Muscle of leg (tissue), 11 donors: ENCODE measurements around the gene MACROD1. TPM values are rescaled to one million over a fixed set of nuclear protein-coding genes. Genes with fewer than 3 reads are reported as not detected.

Source experiments
- DNase-seq: peaks from one replicate; pipeline ENCODE4 v3.0.0; 2013
- H3K27ac ChIP-seq: one replicate; pipeline ENCODE4 v1.5.1; 2013; ENCODE audit warnings: mild to moderate bottlenecking, low read length, control low read depth
- H3K27me3 ChIP-seq: one replicate; pipeline ENCODE4 v1.6.1; 2013; ENCODE audit warnings: low read length; ENCODE audit not compliant: control insufficient read depth, insufficient read depth
- H3K36me3 ChIP-seq: one replicate; pipeline ENCODE4 v1.6.1; 2013; ENCODE audit warnings: low read length; ENCODE audit not compliant: control insufficient read depth, insufficient read depth
- H3K4me1 ChIP-seq: one replicate; pipeline ENCODE4 v1.6.1; 2013; ENCODE audit warnings: low read length; ENCODE audit not compliant: control insufficient read depth, insufficient read depth
- H3K4me3 ChIP-seq: one replicate; pipeline ENCODE4 v1.5.1; 2013; ENCODE audit warnings: low read length, control low read depth
- H3K9me3 ChIP-seq: replicated peaks from 2 replicates; pipeline ENCODE4 v1.6.1; 2013; ENCODE audit warnings: low read depth, low read length; ENCODE audit not compliant: control insufficient read depth
- WGBS: methylation state at CpG from one replicate; pipeline ENCODE4 v1.1.5; 2013; ENCODE audit warnings: missing lambda C conversion rate; ENCODE audit not compliant: insufficient coverage; 5-methylcytosine and 5-hydroxymethylcytosine counted together
- polyA plus RNA-seq, 8 donors: library from polyadenylated mRNA; unstranded; fragments of 120-200 nt; gene quantifications; one replicate each; pipeline versions ENCODE4 v1.2.1 to v1.2.3, GENCODE V29; 2013; ENCODE audit warnings: inconsistent platforms in 1 of 8, low replicate concordance in 1 of 8; ENCODE audit not compliant: insufficient read length in 8 of 8, insufficient read depth in 1 of 8
- total RNA-seq: library from RNA; stranded (reverse); fragments of 120-200 nt; gene quantifications from one replicate; pipeline ENCODE4 v1.2.4, GENCODE V29; 2013

Gene MACROD1
- total and polyA plus RNA-seq, 9 donors: 46.1 to 107 (median 66.4) TPM

DNA sequence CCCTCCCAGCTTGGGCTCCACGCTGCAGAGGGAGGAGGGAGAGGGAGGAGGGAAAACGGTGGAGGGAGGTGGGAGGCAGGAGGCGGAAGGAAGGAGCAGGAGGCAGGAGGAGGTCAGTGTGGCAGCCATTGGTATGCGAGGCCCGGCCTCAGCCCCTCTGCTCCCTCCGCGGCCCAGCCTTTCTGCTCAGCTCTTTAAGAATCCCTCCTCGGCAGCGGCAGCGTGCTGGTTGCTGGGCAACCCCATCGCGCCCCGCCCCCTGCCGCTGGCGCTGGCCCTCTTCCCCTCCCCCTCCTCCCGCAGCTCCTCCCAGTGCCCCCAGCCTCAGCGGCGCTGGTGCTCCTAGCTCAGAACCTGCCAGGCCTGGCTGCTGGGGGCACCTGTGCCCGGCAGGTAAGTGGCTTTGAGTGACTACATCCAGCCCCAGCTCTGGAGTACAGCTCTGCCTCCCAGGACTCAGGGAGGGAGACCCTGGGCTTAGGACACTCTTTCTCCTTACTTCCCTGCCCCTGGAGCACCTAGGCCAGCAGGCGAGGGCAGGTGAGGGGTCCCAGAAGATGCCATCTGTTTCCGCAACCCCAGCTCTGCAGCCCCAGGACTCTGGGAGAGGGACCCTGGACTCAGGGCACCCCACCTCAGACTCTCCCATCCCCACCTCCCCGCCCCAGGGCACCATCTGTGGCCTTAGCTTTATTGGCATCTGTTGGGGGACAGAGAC, 137.4 kb downstream of the MACROD1 start:
- H3K4me3 ChIP-seq: no peak overlapping the region
- peak; percentile 46 for DNase-seq

DNA sequence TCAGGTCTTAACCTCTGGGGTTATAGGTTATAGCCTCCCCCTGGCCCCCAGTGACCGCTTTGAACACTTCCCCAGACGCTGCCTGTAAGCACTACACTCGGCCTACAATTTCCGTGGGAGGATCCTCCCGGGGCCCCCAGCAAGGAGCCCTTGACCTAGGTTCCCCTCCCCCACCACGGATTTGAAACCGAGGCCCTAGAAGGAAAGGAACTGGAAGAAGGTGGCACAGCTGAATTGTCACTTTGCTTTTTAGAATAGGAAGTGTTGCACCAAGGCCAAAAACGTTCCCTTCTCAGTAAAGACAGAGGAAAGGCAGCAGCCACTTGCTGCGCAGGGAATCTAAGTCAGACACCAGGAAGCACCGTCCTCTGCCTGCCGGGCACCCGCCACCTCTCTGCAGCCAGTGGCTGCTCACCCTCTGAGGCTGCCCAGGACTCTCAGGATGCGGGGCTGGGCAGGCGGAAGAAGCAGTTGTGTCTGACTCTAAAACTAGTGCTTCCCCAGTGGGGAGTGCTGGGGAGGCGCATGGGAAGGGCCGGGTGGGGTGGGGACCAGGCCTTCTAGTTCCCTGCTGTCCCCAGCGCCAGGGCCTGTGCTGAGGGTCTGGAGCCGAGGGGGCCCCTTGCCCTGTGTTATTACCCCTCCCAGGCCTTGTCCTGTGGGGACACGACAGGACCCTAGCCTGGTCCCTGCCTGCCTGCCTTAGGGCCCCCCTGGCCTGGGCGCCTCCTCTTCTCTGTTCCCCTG, 138.1 kb downstream of the MACROD1 start:
- H3K27me3 ChIP-seq: peaks cover 13% of the 10 kb centered on the region
- 44% methylated on average over 9 of the region's 20 CpGs for WGBS
- no peaks in the 10 kb centered on the region for H3K9me3 ChIP-seq
- H3K4me1 ChIP-seq: peaks cover 40% of the 10 kb centered on the region
- H3K36me3 ChIP-seq: no peaks in the 10 kb centered on the region
- no peak overlapping the region for H3K27ac ChIP-seq
- H3K4me3 ChIP-seq: no peak overlapping the region
- peak; percentile 71 for DNase-seq

More for the DNA sequence above, 137.4 kb downstream of the MACROD1 start:
- WGBS: 7% methylated on average over 6 of the region's 22 CpGs
- Histone ChIP-seq H3K36me3 (no peaks in the 10 kb centered on the region), H3K9me3 (no peaks in the 10 kb centered on the region), H3K27me3 (peaks cover 16% of the 10 kb centered on the region), H3K4me1 (peaks cover 36% of the 10 kb centered on the region), H3K27ac (no peak overlapping the region)

DNA sequence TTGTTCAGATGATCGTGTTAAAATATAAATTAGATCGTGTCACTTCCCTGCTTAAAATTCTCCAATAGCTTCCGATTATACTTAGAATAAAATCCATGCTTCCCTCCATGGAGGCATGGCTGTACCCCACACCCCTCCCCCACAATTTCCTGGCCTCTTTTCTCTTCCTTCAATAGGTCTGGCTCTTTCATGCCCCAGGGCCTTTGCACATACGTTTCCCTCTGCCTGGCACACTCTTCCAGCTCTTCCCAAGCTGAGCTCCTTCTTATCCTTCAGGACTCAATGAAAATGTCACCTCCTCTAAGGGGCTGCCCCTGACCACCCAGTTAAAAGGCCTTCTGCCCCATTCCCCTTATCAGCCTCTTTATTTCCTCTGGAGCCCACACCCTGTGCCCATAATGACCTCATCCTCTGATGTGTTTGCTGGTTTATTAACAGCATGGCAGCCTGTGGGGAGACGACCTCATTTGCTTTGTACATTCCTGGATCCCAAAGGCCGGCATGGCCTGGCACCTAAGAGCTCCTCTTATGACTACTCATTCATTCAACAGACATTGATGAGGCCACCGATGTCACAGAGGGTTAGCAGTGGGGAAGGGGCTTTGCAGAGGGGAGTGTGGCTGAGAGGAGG, 139.2 kb downstream of the MACROD1 start:
- Histone ChIP-seq H3K9me3 (no peaks in the 10 kb centered on the region), H3K36me3 (no peaks in the 10 kb centered on the region), H3K27me3 (peaks cover 9% of the 10 kb centered on the region), H3K4me3 (no peak overlapping the region), H3K4me1 (peaks cover 48% of the 10 kb centered on the region), H3K27ac (no peak overlapping the region)
- no peak for DNase-seq
- 88% methylated on average over 3 of the region's 7 CpGs for WGBS

DNA sequence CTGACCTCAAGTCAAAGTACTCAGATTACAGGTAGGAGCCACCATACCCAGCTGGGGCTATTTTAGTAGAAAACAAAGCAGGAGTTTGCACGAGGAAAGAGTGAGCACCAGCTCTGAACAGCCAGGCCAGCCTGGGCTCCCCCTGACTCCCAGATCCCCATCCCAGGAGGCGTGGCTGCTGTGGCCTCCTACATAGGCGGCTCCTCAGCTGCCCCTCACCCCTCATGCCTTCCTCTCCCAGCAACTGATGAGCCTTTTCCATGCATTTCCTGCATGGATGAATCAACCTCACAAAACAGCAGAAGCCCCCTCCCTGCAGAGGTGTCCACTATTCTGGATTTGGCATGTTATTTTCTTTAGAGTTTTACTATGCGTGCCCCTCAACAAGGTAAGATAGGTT, 140.7 kb downstream of the MACROD1 start:
- H3K27me3 ChIP-seq: peaks cover 9% of the 10 kb centered on the region
- no peak overlapping the region for H3K27ac ChIP-seq
- H3K9me3 ChIP-seq: no peaks in the 10 kb centered on the region
- 59% methylated on average over 3 of the region's 4 CpGs for WGBS
- no peak overlapping the region for H3K4me3 ChIP-seq
- no peaks in the 10 kb centered on the region for H3K36me3 ChIP-seq
- H3K4me1 ChIP-seq: peaks cover 55% of the 10 kb centered on the region
- DNase-seq: no peak

DNA sequence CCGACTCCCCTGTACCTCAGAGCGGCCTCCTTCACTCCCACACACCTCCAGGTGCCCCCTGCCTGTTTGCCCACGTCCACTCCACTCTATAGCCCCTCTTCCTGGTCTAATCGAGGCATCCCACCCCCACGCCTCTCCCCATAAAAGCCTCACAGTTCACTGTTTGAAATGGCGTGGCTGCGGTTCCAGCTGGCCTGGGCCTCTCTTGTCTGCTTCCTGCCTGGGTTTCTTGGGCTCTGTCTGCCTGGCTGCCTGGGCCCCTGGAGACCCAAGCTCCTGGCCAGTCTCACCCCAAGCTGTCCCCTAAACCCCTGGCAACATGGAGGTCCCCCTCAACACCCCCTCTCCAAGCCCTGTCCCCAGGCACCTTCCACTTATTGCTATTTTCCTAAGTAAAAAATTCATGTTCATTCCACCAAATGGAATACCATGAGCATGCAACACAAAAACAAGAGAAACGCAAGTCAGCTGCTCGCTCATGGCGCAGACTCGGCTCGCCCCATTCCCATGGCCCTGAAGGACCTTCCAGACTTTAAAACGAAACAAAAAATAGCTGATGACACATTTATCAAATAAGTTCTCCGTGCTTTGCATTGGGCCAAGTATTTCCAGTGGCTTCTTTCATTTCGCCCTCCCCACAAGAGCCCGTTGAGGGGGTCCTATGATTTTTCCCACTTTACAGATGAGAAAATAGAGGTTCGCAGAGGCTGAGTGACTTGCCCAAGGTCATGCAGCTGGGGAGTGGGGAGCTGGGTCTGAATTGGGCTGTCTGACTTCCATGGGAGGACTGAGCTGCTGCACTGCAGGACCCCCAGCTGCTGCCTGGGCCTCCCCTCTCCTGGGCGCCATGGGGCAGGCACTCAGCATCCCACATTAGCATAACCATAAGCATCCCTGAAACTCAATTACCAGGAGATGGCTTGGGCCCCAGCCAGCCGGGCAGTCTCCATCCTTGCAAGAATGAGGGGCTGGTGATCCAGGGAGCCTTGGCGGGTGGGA, 141.9 kb downstream of the MACROD1 start:
- 63% methylated on average over 17 of the region's 20 CpGs for WGBS
- DNase-seq: no peak
- Histone ChIP-seq H3K4me3 (no peak overlapping the region), H3K27me3 (peaks cover 7% of the 10 kb centered on the region), H3K27ac (peak overlapping the region; percentile 29), H3K9me3 (no peaks in the 10 kb centered on the region), H3K4me1 (peaks cover 56% of the 10 kb centered on the region), H3K36me3 (no peaks in the 10 kb centered on the region)

DNA sequence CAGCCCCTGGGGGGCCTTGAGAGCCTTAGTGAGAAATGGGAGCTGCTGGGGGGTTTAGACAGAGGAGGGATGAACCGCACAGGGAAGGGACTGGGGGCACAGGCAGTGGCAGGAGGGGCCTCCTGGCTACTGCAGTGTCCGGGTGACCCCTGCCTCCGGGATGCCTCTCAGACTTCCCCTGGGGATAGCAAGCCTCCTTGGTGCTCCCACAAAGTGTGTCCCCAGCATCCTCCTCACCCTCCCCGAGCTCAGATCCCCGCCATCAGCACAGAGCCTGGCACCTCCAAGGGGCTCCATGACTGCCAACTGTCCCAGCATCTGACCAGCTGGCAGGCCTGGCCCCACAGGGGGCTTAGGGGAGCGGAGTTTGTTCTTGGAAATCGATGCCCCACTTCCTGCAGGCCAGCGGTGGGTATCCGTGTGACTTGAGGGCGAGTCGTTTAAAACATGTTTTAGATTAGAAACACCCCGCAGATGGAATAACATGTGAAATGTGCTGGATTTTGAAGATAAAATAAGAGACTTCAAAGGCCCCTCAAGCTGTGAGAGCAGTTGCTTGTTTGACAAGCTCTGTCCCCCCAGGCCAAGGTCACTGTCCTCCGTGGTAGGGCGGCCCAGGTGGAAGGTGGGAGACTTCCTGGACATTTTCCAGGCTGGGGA, 143.7 kb downstream of the MACROD1 start:
- H3K4me1 ChIP-seq: peaks cover 56% of the 10 kb centered on the region
- no peak overlapping the region for H3K4me3 ChIP-seq
- no peak overlapping the region for H3K27ac ChIP-seq
- no peaks in the 10 kb centered on the region for H3K27me3 ChIP-seq
- 44% methylated on average over 6 of the region's 14 CpGs for WGBS
- H3K9me3 ChIP-seq: no peaks in the 10 kb centered on the region
- H3K36me3 ChIP-seq: no peaks in the 10 kb centered on the region
- DNase-seq: no peak

DNA sequence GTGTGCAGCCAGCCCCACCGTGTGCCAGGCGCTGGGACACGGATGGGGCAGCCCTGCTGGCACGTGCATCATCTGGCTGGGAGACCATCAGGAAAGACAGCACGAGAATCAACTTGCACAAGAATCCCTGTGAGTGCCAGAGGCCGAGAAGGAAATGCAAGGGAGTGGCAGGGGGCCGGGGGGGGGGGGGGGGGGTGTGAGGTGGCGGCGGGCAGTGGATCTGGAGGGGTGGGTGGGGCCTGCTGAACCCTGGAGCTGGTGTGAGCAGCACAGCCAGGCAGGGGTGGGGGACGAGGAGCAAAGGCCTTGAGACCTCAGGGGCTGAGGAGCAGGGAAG, 144.2 kb downstream of the MACROD1 start:
- no peak overlapping the region for H3K4me3 ChIP-seq
- DNase-seq: no peak
- no peaks in the 10 kb centered on the region for H3K27me3 ChIP-seq
- H3K4me1 ChIP-seq: peaks cover 57% of the 10 kb centered on the region
- WGBS: 25% methylated on average over 5 of the region's 10 CpGs
- no peaks in the 10 kb centered on the region for H3K9me3 ChIP-seq
- no peak overlapping the region for H3K27ac ChIP-seq
- H3K36me3 ChIP-seq: no peaks in the 10 kb centered on the region

DNA sequence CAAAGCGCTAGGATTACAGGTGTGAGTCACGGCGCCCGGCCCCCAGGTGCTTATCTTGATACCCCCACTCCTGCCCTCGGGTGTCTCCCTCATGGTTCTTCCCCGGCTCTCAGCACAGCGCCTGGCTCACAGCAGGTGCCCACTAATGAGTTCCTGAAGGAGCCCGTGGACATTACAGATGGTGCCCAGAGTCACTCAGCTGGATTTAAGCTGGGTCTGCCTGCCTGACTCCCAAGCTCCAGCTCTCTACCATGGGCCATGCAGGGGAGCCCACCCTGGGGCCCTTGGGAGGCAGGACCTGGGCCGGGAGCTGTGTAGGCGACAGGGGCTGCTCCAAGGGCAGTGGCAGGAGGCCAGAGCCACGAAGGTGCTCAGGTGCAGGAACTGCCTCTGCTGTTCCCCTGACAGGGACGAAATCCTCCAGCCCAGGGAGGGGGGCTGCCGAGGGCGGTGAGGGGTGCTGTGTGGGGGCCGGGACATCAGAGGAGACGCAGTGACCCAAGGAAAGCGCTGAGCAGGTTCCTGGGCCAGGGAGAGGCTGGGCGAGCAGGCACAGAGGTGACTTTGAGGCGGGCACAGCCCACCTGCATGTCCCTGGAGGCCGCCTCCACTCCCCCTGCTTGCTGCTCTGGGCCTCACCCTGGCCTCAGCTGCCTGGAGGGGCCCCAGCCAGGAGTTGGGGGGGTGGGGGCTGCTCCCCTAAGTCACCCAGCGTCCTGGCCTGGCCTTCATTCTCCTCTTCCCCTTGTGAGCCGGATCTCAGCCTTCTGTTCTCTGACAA, 144.7 kb downstream of the MACROD1 start:
- Histone ChIP-seq H3K27ac (no peak overlapping the region), H3K27me3 (no peaks in the 10 kb centered on the region), H3K4me3 (no peak overlapping the region), H3K9me3 (no peaks in the 10 kb centered on the region), H3K4me1 (peaks cover 57% of the 10 kb centered on the region), H3K36me3 (no peaks in the 10 kb centered on the region)
- 46% methylated on average over 19 of the region's 22 CpGs for WGBS
- DNase-seq: no peak
